CD4-positive, alpha-beta T cell (primary cell): ENCODE data around the gene CSTB. TPM values are rescaled to one million over a fixed set of nuclear protein-coding genes. Genes with fewer than 3 reads are reported as not detected.

ENCODE experiments used
- ATAC-seq: fragments of 200-7000 bp; cut with Tn5 transposase; one replicate; pipeline ENCODE4 v1.10.0; 2022; ENCODE audit warnings: mild to moderate bottlenecking; ENCODE audit not compliant: poor library complexity
- CTCF ChIA-PET: fragments of 350-600 bp; sonication (Branson Sonifier 250); formaldehyde crosslinking; loops from one replicate; lab custom pipeline; 2021; ENCODE audit warnings: antibody characterized with exemption, inconsistent platforms; lab: Charles Lee
- POLR2A ChIA-PET: fragments of 350-600 bp; sonication (Branson Sonifier 250); formaldehyde crosslinking; loops from one replicate; lab custom pipeline; 2021; ENCODE audit warnings: antibody characterized with exemption, inconsistent platforms; lab: Charles Lee
- DNase-seq, 14 experiments: peaks; one replicate each; pipeline ENCODE4 v3.0.0-alpha.2; 2013 to 2020; ENCODE audit warnings: mixed read lengths in 2 of 14
- H3K27ac ChIP-seq, 2 donors: one replicate each; pipeline versions ENCODE4 v1.5.1 to v1.7.0; 2013; ENCODE audit warnings: low read length in 2 of 2, low read depth in 1 of 2, mild to moderate bottlenecking in 1 of 2
- H3K27me3 ChIP-seq, 2 experiments: 1 replicate in 1 of 2; 2 replicates in 1 of 2; pipeline versions ENCODE4 v1.6.1 to v1.7.0; 2013; ENCODE audit warnings: low read length in 2 of 2, control low read depth in 1 of 2, mild to moderate bottlenecking in 1 of 2, moderate library complexity in 1 of 2; ENCODE audit not compliant: insufficient read depth in 2 of 2, control insufficient read depth in 1 of 2
- H3K36me3 ChIP-seq: one replicate; pipeline ENCODE4 v1.6.1; 2013; ENCODE audit warnings: low read length, control low read depth; ENCODE audit not compliant: insufficient read depth
- H3K4me1 ChIP-seq: one replicate; pipeline ENCODE4 v1.6.1; 2013; ENCODE audit warnings: low read length, control low read depth; ENCODE audit not compliant: insufficient read depth
- H3K4me3 ChIP-seq: one replicate; pipeline ENCODE4 v1.5.1; 2013; ENCODE audit warnings: mild to moderate bottlenecking, low read length, moderate library complexity
- H3K9me3 ChIP-seq, 2 experiments: 1 replicate in 1 of 2; 2 replicates in 1 of 2; pipeline versions ENCODE4 v1.6.1 to v1.7.0; 2013; ENCODE audit warnings: low read length in 2 of 2, mild to moderate bottlenecking in 2 of 2, control low read depth in 1 of 2, moderate library complexity in 1 of 2; ENCODE audit not compliant: control insufficient read depth in 1 of 2, insufficient read depth in 1 of 2
- H3K27ac Mint-ChIP-seq: one replicate; pipeline ENCODE4 v1.8.0; 2020; ENCODE audit warnings: mixed read lengths
- H3K27me3 Mint-ChIP-seq: one replicate; pipeline ENCODE4 v1.8.0; 2021; ENCODE audit warnings: mixed read lengths
- H3K36me3 Mint-ChIP-seq: one replicate; pipeline ENCODE4 v1.8.0; 2021; ENCODE audit warnings: low read depth, mixed read lengths
- H3K4me1 Mint-ChIP-seq: one replicate; pipeline ENCODE4 v1.8.0; 2021; ENCODE audit warnings: low read depth, mixed read lengths
- H3K4me3 Mint-ChIP-seq: one replicate; pipeline ENCODE4 v1.8.0; 2020; ENCODE audit warnings: mild to moderate bottlenecking, mixed read lengths
- H3K9me3 Mint-ChIP-seq: one replicate; pipeline ENCODE4 v1.8.0; 2020; ENCODE audit warnings: mixed read lengths
- CTCF ChIP-seq: fragments of 200-600 bp; IDR thresholded peaks from one replicate; pipeline ENCODE4 v1.8.0; 2022; ENCODE audit warnings: antibody characterized with exemption, mild to moderate bottlenecking
- intact Hi-C, 2 experiments: fragments of 100-400 bp; cut with DNase I in 1 of 2; cut with micrococcal nuclease in 1 of 2; formaldehyde crosslinking; loops; one replicate each; pipeline versions ENCODE4 v1.15.1 to v1.9.0; 2023 to 2025; cut with DNase I, micrococcal nuclease
- total RNA-seq, 174 experiments: library from RNA in 2 of 174; stranded (reverse) in 2 of 174; gene quantifications; one replicate each; pipeline ENCODE4 v1.2.3 and lab custom pipeline; 2021 to 2026

The CSTB gene
- total RNA-seq, 2 experiments from 2014 or later, result 13.4 to 14.5 TPM

- ChIA-PET CTCF (no interaction called here), POLR2A (no interaction called here)
- no peak overlapping the region for H3K4me3 ChIP-seq
- peaks cover 35% of the 10 kb centered on the region for H3K4me1 Mint-ChIP-seq
- DNase-seq (no peak), ATAC-seq (no peak)
- intact Hi-C loops, result no loop called here
- no peak for TF ChIP-seq CTCF
- H3K36me3 Mint-ChIP-seq, result peaks cover 24% of the 10 kb centered on the region
- no peaks in the 10 kb centered on the region for H3K27me3 ChIP-seq
- H3K27ac Mint-ChIP-seq, result no peak overlapping the region
- peaks cover 46% of the 10 kb centered on the region for H3K4me1 ChIP-seq
- peaks cover 0 to 4% of the 10 kb centered on the region in 2 experiments for H3K9me3 ChIP-seq
- H3K36me3 ChIP-seq, result peaks cover 4% of the 10 kb centered on the region
- H3K4me3 Mint-ChIP-seq, result no peak overlapping the region
- no peaks in the 10 kb centered on the region for H3K27me3 Mint-ChIP-seq
- no peak overlapping the region for H3K27ac ChIP-seq
- no peaks in the 10 kb centered on the region for H3K9me3 Mint-ChIP-seq
Observed at GRCh38 chr21:43735236-43736091, 40.6 kb downstream of the CSTB start.

GRCh38 chr21:43734928-43735229, 41.2 kb downstream of the CSTB start:
- Mint-ChIP-seq H3K27ac (peak overlapping the region; percentile 95), H3K4me3 (no peak overlapping the region), H3K27me3 (no peaks in the 10 kb centered on the region), H3K9me3 (no peaks in the 10 kb centered on the region), H3K4me1 (peaks cover 37% of the 10 kb centered on the region), H3K36me3 (peaks cover 22% of the 10 kb centered on the region)
- Histone ChIP-seq H3K27me3 (no peaks in the 10 kb centered on the region), H3K36me3 (peaks cover 4% of the 10 kb centered on the region), H3K27ac (no peak overlapping the region), H3K9me3 (peaks cover 0 to under 1% of the 10 kb centered on the region in 2 experiments), H3K4me1 (peaks cover 46% of the 10 kb centered on the region), H3K4me3 (peak overlapping the region; percentile 34)
- DNase-seq, result no peak
- POLR2A ChIA-PET, result no interaction called here
- no peak for ATAC-seq
- TF ChIP-seq CTCF, result no peak
- CTCF ChIA-PET, result no interaction called here
- intact Hi-C loops, result no loop called here

GRCh38 chr21:43734131-43734927, 41.8 kb downstream of the CSTB start:
- Histone ChIP-seq H3K27me3 (no peaks in the 10 kb centered on the region), H3K9me3 (no peaks in the 10 kb centered on the region), H3K4me3 (peak overlapping the region; percentile 34), H3K27ac (peak overlapping the region in 1 of 2 donors; percentile 65), H3K36me3 (peaks cover 4% of the 10 kb centered on the region), H3K4me1 (peaks cover 51% of the 10 kb centered on the region)
- Mint-ChIP-seq H3K4me1 (peaks cover 37% of the 10 kb centered on the region), H3K27ac (peak overlapping the region; percentile 95), H3K4me3 (peak overlapping the region; percentile 79), H3K36me3 (peaks cover 18% of the 10 kb centered on the region), H3K9me3 (no peaks in the 10 kb centered on the region), H3K27me3 (no peaks in the 10 kb centered on the region)
- ChIA-PET CTCF (no interaction called here), POLR2A (no interaction called here)
- intact Hi-C loops, result no loop called here
- DNase-seq (peak in 3 of 14 experiments; percentile 30 to 57 (median 51)), ATAC-seq (peak; percentile 29)
- no peak for TF ChIP-seq CTCF
